Activated T-cell treated with anti-CD3 and anti-CD28 coated beads, Interleukin-2, amount 50 U/mL, for 24 hours (primary cell): ENCODE results near the gene HSPB8.

Experiments
- DNase-seq: peaks from one replicate; pipeline ENCODE4 v3.0.0-alpha.2; 2020
- H3K27ac Mint-ChIP-seq: 2 replicates; pipeline ENCODE4 v1.8.0; 2020; ENCODE audit warnings: mild to moderate bottlenecking, mixed read lengths
- H3K27me3 Mint-ChIP-seq: 2 replicates; pipeline ENCODE4 v1.8.0; 2020; ENCODE audit warnings: mixed read lengths
- H3K36me3 Mint-ChIP-seq: 2 replicates; pipeline ENCODE4 v1.8.0; 2020; ENCODE audit warnings: low read depth, mixed read lengths
- H3K4me1 Mint-ChIP-seq: 2 replicates; pipeline ENCODE4 v1.8.0; 2020; ENCODE audit warnings: low read depth, mixed read lengths
- H3K4me3 Mint-ChIP-seq: 2 replicates; pipeline ENCODE4 v1.8.0; 2020; ENCODE audit warnings: mild to moderate bottlenecking, moderate library complexity, mixed read lengths
- H3K9me3 Mint-ChIP-seq: 2 replicates; pipeline ENCODE4 v1.8.0; 2020; ENCODE audit warnings: mixed read lengths

Gene HSPB8

GRCh38 chr12:119157528-119157927, 21.2 kb upstream of the HSPB8 start:
- H3K4me3 Mint-ChIP-seq = no peak overlapping the region
- no peaks in the 10 kb centered on the region for H3K36me3 Mint-ChIP-seq
- H3K4me1 Mint-ChIP-seq = peaks cover 4% of the 10 kb centered on the region
- no peak overlapping the region for H3K27ac Mint-ChIP-seq
- peaks cover 21% of the 10 kb centered on the region for H3K27me3 Mint-ChIP-seq
- no peaks in the 10 kb centered on the region for H3K9me3 Mint-ChIP-seq
- DNase-seq = no peak

- peaks cover 20% of the 10 kb centered on the region for H3K27me3 Mint-ChIP-seq
- H3K4me3 Mint-ChIP-seq = no peak overlapping the region
- no peaks in the 10 kb centered on the region for H3K9me3 Mint-ChIP-seq
- H3K4me1 Mint-ChIP-seq = peaks cover 4% of the 10 kb centered on the region
- no peak overlapping the region for H3K27ac Mint-ChIP-seq
- no peak for DNase-seq
- H3K36me3 Mint-ChIP-seq = no peaks in the 10 kb centered on the region
Observed at GRCh38 chr12:119157978-119158377, 20.8 kb upstream of the HSPB8 start.

- H3K9me3 Mint-ChIP-seq = no peaks in the 10 kb centered on the region
- no peak overlapping the region for H3K27ac Mint-ChIP-seq
- DNase-seq = no peak
- H3K4me3 Mint-ChIP-seq = no peak overlapping the region
- no peaks in the 10 kb centered on the region for H3K36me3 Mint-ChIP-seq
- peaks cover 16% of the 10 kb centered on the region for H3K27me3 Mint-ChIP-seq
- H3K4me1 Mint-ChIP-seq = peaks cover 4% of the 10 kb centered on the region
Observed at GRCh38 chr12:119158402-119158801, 20.3 kb upstream of the HSPB8 start.

GRCh38 chr12:119159844-119160243, 18.9 kb upstream of the HSPB8 start:
- Mint-ChIP-seq H3K4me1 (no peaks in the 10 kb centered on the region), H3K4me3 (no peak overlapping the region), H3K27ac (no peak overlapping the region), H3K27me3 (peaks cover 7% of the 10 kb centered on the region), H3K9me3 (no peaks in the 10 kb centered on the region), H3K36me3 (no peaks in the 10 kb centered on the region)
- DNase-seq = no peak

GRCh38 chr12:119167902-119168301, 10.8 kb upstream of the HSPB8 start:
- no peak for DNase-seq
- Mint-ChIP-seq H3K27ac (no peak overlapping the region), H3K27me3 (no peaks in the 10 kb centered on the region), H3K4me3 (no peak overlapping the region), H3K9me3 (peaks cover 5% of the 10 kb centered on the region), H3K36me3 (no peaks in the 10 kb centered on the region), H3K4me1 (no peaks in the 10 kb centered on the region)

GRCh38 chr12:119168721-119169120, 10.0 kb upstream of the HSPB8 start:
- Mint-ChIP-seq H3K9me3 (peaks cover 5% of the 10 kb centered on the region), H3K27ac (no peak overlapping the region), H3K27me3 (no peaks in the 10 kb centered on the region), H3K4me3 (no peak overlapping the region), H3K4me1 (no peaks in the 10 kb centered on the region), H3K36me3 (no peaks in the 10 kb centered on the region)
- no peak for DNase-seq

- no peaks in the 10 kb centered on the region for H3K36me3 Mint-ChIP-seq
- peaks cover 5% of the 10 kb centered on the region for H3K9me3 Mint-ChIP-seq
- H3K4me3 Mint-ChIP-seq = no peak overlapping the region
Observed at GRCh38 chr12:119169150-119169549, 9.6 kb upstream of the HSPB8 start.

GRCh38 chr12:119171291-119171690, 7.4 kb upstream of the HSPB8 start:
- peaks cover 5% of the 10 kb centered on the region for H3K9me3 Mint-ChIP-seq

More at GRCh38 chr12:119169150-119169549, 9.6 kb upstream of the HSPB8 start:
- no peak overlapping the region for H3K27ac Mint-ChIP-seq
- no peaks in the 10 kb centered on the region for H3K4me1 Mint-ChIP-seq
- H3K27me3 Mint-ChIP-seq = no peaks in the 10 kb centered on the region
- DNase-seq = no peak

GRCh38 chr12:119171691-119172425, 6.9 kb upstream of the HSPB8 start:
- no peak overlapping the region for H3K4me3 Mint-ChIP-seq
- H3K9me3 Mint-ChIP-seq = peaks cover 5% of the 10 kb centered on the region
- no peaks in the 10 kb centered on the region for H3K36me3 Mint-ChIP-seq
- H3K27ac Mint-ChIP-seq = no peak overlapping the region
- no peak for DNase-seq
- H3K27me3 Mint-ChIP-seq = peaks cover 7% of the 10 kb centered on the region
- no peaks in the 10 kb centered on the region for H3K4me1 Mint-ChIP-seq

More at GRCh38 chr12:119171291-119171690, 7.4 kb upstream of the HSPB8 start:
- no peaks in the 10 kb centered on the region for H3K4me1 Mint-ChIP-seq
- DNase-seq = no peak
- no peak overlapping the region for H3K27ac Mint-ChIP-seq
- no peak overlapping the region for H3K4me3 Mint-ChIP-seq
- no peaks in the 10 kb centered on the region for H3K36me3 Mint-ChIP-seq
- H3K27me3 Mint-ChIP-seq = peaks cover 4% of the 10 kb centered on the region

- Mint-ChIP-seq H3K9me3 (peaks cover 3% of the 10 kb centered on the region), H3K36me3 (no peaks in the 10 kb centered on the region), H3K27ac (no peak overlapping the region), H3K4me3 (no peak overlapping the region), H3K27me3 (peaks cover 20% of the 10 kb centered on the region), H3K4me1 (no peaks in the 10 kb centered on the region)
- no peak for DNase-seq
Observed at GRCh38 chr12:119175081-119175480, 3.6 kb upstream of the HSPB8 start.

- Mint-ChIP-seq H3K36me3 (no peaks in the 10 kb centered on the region), H3K4me1 (no peaks in the 10 kb centered on the region), H3K27me3 (peaks cover 20% of the 10 kb centered on the region), H3K27ac (no peak overlapping the region), H3K9me3 (no peaks in the 10 kb centered on the region), H3K4me3 (no peak overlapping the region)
- no peak for DNase-seq
Observed at GRCh38 chr12:119176267-119177055, 2.3 kb upstream of the HSPB8 start.

GRCh38 chr12:119177056-119177325, 1.7 kb upstream of the HSPB8 start:
- Mint-ChIP-seq H3K9me3 (no peaks in the 10 kb centered on the region), H3K36me3 (no peaks in the 10 kb centered on the region), H3K27ac (no peak overlapping the region), H3K4me3 (no peak overlapping the region), H3K27me3 (peaks cover 20% of the 10 kb centered on the region), H3K4me1 (no peaks in the 10 kb centered on the region)
- DNase-seq = no peak

GRCh38 chr12:119177724-119178380, 879 bp upstream of the HSPB8 start:
- no peaks in the 10 kb centered on the region for H3K9me3 Mint-ChIP-seq
- H3K27me3 Mint-ChIP-seq = peaks cover 20% of the 10 kb centered on the region
- no peak for DNase-seq
- no peak overlapping the region for H3K27ac Mint-ChIP-seq
- no peak overlapping the region for H3K4me3 Mint-ChIP-seq
- no peaks in the 10 kb centered on the region for H3K36me3 Mint-ChIP-seq
- no peaks in the 10 kb centered on the region for H3K4me1 Mint-ChIP-seq

GRCh38 chr12:119179335-119180021, 747 bp downstream of the HSPB8 start:
- no peak overlapping the region for H3K27ac Mint-ChIP-seq
- H3K4me3 Mint-ChIP-seq = no peak overlapping the region
- no peaks in the 10 kb centered on the region for H3K9me3 Mint-ChIP-seq
- no peaks in the 10 kb centered on the region for H3K36me3 Mint-ChIP-seq
- H3K27me3 Mint-ChIP-seq = peaks cover 20% of the 10 kb centered on the region
- H3K4me1 Mint-ChIP-seq = no peaks in the 10 kb centered on the region
- no peak for DNase-seq
